Liver (tissue), 9 donors: Measurements from ENCODE around the gene LAMTOR1. TPM values are rescaled to one million over a fixed set of nuclear protein-coding genes. Genes with fewer than 3 reads are reported as not detected.

Experiments
- DNase-seq: peaks from one replicate; pipeline ENCODE4 v3.0.0-alpha.2; 2017; ENCODE audit warnings: low spot score
- H3K27ac ChIP-seq, 2 donors: one replicate each; pipeline ENCODE4 v1.7.0; 2013; ENCODE audit warnings: inconsistent platforms in 2 of 2, low read length in 2 of 2, control low read depth in 1 of 2, low read depth in 1 of 2, mild to moderate bottlenecking in 1 of 2
- H3K27me3 ChIP-seq, 4 donors: one replicate each; pipeline versions ENCODE4 v1.6.1 to v1.7.0; 2013; ENCODE audit warnings: low read length in 3 of 4, inconsistent platforms in 1 of 4, mild to moderate bottlenecking in 1 of 4, moderate library complexity in 1 of 4; ENCODE audit not compliant: control insufficient read depth in 4 of 4, insufficient read depth in 4 of 4
- H3K36me3 ChIP-seq, 4 donors: one replicate each; pipeline versions ENCODE4 v1.6.1 to v1.7.0; 2013; ENCODE audit warnings: low read length in 3 of 4, mild to moderate bottlenecking in 3 of 4, low read depth in 1 of 4, moderate library complexity in 1 of 4; ENCODE audit not compliant: control insufficient read depth in 4 of 4, insufficient read depth in 3 of 4
- H3K4me1 ChIP-seq, 4 donors: one replicate each; pipeline versions ENCODE4 v1.6.1 to v1.7.0; 2013; ENCODE audit warnings: low read length in 3 of 4, mild to moderate bottlenecking in 3 of 4, moderate library complexity in 1 of 4; ENCODE audit not compliant: control insufficient read depth in 4 of 4, insufficient read depth in 4 of 4
- H3K4me3 ChIP-seq, 3 donors: one replicate each; pipeline versions ENCODE4 v1.6.1 to v1.7.0; 2013; ENCODE audit warnings: low read length in 3 of 3, control low read depth in 1 of 3, low read depth in 1 of 3, mild to moderate bottlenecking in 1 of 3
- H3K9ac ChIP-seq, 2 donors: one replicate each; pipeline ENCODE4 v1.7.0; 2013; ENCODE audit warnings: low read length in 2 of 2, mild to moderate bottlenecking in 2 of 2, moderate library complexity in 2 of 2, control low read depth in 1 of 2, low read depth in 1 of 2
- H3K9me3 ChIP-seq, 4 donors: one replicate each; pipeline versions ENCODE4 v1.6.1 to v1.7.0; 2013; ENCODE audit warnings: low read length in 3 of 4; ENCODE audit not compliant: control insufficient read depth in 4 of 4
- CTCF ChIP-seq: fragments of 150-350 bp; IDR thresholded peaks from 2 replicates; pipeline ENCODE4 v1.5.1; 2017; ENCODE audit warnings: improper control_type of control experiment, low read depth, low read length; ENCODE audit not compliant: missing input control
- EGR1 ChIP-seq, 2 donors: IDR thresholded peaks; 2 replicates each; pipeline ENCODE4 v1.6.1; 2016 to 2018; ENCODE audit warnings: antibody characterized with exemption in 2 of 2, low read depth in 2 of 2
- FOXA1 ChIP-seq: IDR thresholded peaks from 2 replicates; pipeline ENCODE4 v1.6.1; 2016; ENCODE audit warnings: antibody characterized with exemption
- FOXA2 ChIP-seq: IDR thresholded peaks from 2 replicates; pipeline ENCODE4 v1.6.1; 2016; ENCODE audit warnings: antibody characterized with exemption
- GABPA ChIP-seq, 2 donors: IDR thresholded peaks in 1 of 2; conservative IDR thresholded peaks in 1 of 2; 2 replicates each; pipeline ENCODE4 v1.6.1; 2016; ENCODE audit warnings: antibody characterized with exemption in 2 of 2, mild to moderate bottlenecking in 1 of 2, moderate library complexity in 1 of 2
- HNF4A ChIP-seq, 2 donors: conservative IDR thresholded peaks; 2 replicates each; pipeline ENCODE4 v1.6.1; 2016; ENCODE audit warnings: antibody characterized with exemption in 2 of 2, mild to moderate bottlenecking in 2 of 2
- HNF4G ChIP-seq: IDR thresholded peaks from 2 replicates; pipeline ENCODE4 v1.6.1; 2016; ENCODE audit warnings: antibody characterized with exemption
- JUND ChIP-seq, 2 donors: IDR thresholded peaks; 2 replicates each; pipeline ENCODE4 v1.6.1; 2016; ENCODE audit warnings: antibody characterized with exemption in 2 of 2
- MAX ChIP-seq: IDR thresholded peaks from 2 replicates; pipeline ENCODE4 v1.6.1; 2016; ENCODE audit warnings: antibody characterized with exemption
- NR2F2 ChIP-seq: IDR thresholded peaks from 2 replicates; pipeline ENCODE4 v1.6.1; 2016; ENCODE audit warnings: antibody characterized with exemption
- RAD21 ChIP-seq, 2 donors: IDR thresholded peaks; 2 replicates each; pipeline ENCODE4 v1.6.1; 2016; ENCODE audit warnings: antibody characterized with exemption in 2 of 2, mild to moderate bottlenecking in 2 of 2
- REST ChIP-seq: IDR thresholded peaks from 2 replicates; pipeline ENCODE4 v1.6.1; 2016; ENCODE audit warnings: antibody characterized with exemption, mild to moderate bottlenecking
- RXRA ChIP-seq, 2 donors: IDR thresholded peaks; 2 replicates each; pipeline ENCODE4 v1.6.1; 2017 to 2018; ENCODE audit warnings: antibody characterized with exemption in 2 of 2, mild to moderate bottlenecking in 1 of 2
- SP1 ChIP-seq: IDR thresholded peaks from 2 replicates; pipeline ENCODE4 v1.6.1; 2018; ENCODE audit warnings: antibody characterized with exemption, mild to moderate bottlenecking
- TAF1 ChIP-seq: conservative IDR thresholded peaks from 2 replicates; pipeline ENCODE4 v1.6.1; 2016; ENCODE audit warnings: antibody characterized with exemption, mild to moderate bottlenecking
- YY1 ChIP-seq: IDR thresholded peaks from 2 replicates; pipeline ENCODE4 v1.6.1; 2016; ENCODE audit warnings: antibody characterized with exemption, mild to moderate bottlenecking
- ZBTB33 ChIP-seq: IDR thresholded peaks from 2 replicates; pipeline ENCODE4 v1.6.1; 2016; ENCODE audit warnings: antibody characterized with exemption
- WGBS: extraction: QIAGEN DNeasy Blood & Tissue Kit; methylation state at CpG from one replicate; pipeline ENCODE4 v1.1.7; 2013; 5-methylcytosine and 5-hydroxymethylcytosine counted together
- polyA plus RNA-seq, 2 donors: library from polyadenylated mRNA; stranded (reverse) in 1 of 2; unstranded in 1 of 2; fragments of 200-250 nt in 1 of 2; fragments of >200 nt in 1 of 2; fragmentation: Nextera tagmentation in 1 of 2; extraction: Ambion mirVana in 1 of 2; gene quantifications; one replicate each; pipeline versions ENCODE4 v1.2.1 to v1.2.3, GENCODE V29; 2013 to 2015
- total RNA-seq, 2 donors: library from RNA; depleted of rRNA; stranded (reverse); fragments of >200 nt; gene quantifications; one replicate each; pipeline ENCODE4 v1.2.3, GENCODE V29; 2014
- donor health status: healthy.
- donor health status: healthy.
- donor health status: healthy.
- donor health status: healthy.
- donor health status: healthy.

LAMTOR1 gene
- total and polyA plus RNA-seq, 4 donors, result 30.5 to 74.0 (median 58.6) TPM

- no peaks in the 10 kb centered on the region for H3K36me3 ChIP-seq
- no peak overlapping the region for H3K9ac ChIP-seq
- WGBS, result 69% methylated on average over 3 of the region's 3 CpGs
- TF ChIP-seq RXRA (IDR thresholded peaks at IDR 0.05) (no peak), ZBTB33 (no peak), HNF4A (conservative IDR thresholded peaks at IDR 0.05) (no peak), REST (no peak), JUND (IDR thresholded peaks at IDR 0.05) (no peak), FOXA1 (no peak), SP1 (no peak), MAX (no peak), RAD21 (IDR thresholded peaks at IDR 0.05) (no peak), EGR1 (IDR thresholded peaks at IDR 0.05; ENCODE audit: low read depth in 2 of 2) (no peak), YY1 (no peak), TAF1 (no peak), NR2F2 (no peak), GABPA (IDR thresholded peaks at IDR 0.05 in 1 of 2, conservative IDR thresholded peaks at IDR 0.05 in 1 of 2) (no peak), FOXA2 (no peak), CTCF (no peak)
- DNase-seq, result no peak
- H3K27ac ChIP-seq, result no peak overlapping the region
- no peaks in the 10 kb centered on the region for H3K27me3 ChIP-seq
- H3K4me1 ChIP-seq, result no peaks in the 10 kb centered on the region
- H3K4me3 ChIP-seq, result no peak overlapping the region
- H3K9me3 ChIP-seq, result no peaks in the 10 kb centered on the region
These were observed 38.0 kb upstream of the LAMTOR1 start for GRCh38 chr11:72141066-72141465.

GRCh38 chr11:72140661-72141060, 37.6 kb upstream of the LAMTOR1 start:
- 95% methylated on average over 2 of the region's 2 CpGs for WGBS
- H3K4me1 ChIP-seq, result no peaks in the 10 kb centered on the region
- TF ChIP-seq EGR1 (IDR thresholded peaks at IDR 0.05; ENCODE audit: low read depth in 2 of 2) (no peak), RXRA (IDR thresholded peaks at IDR 0.05) (no peak), JUND (IDR thresholded peaks at IDR 0.05) (no peak), NR2F2 (no peak), ZBTB33 (no peak), HNF4G (no peak), FOXA1 (no peak), RAD21 (IDR thresholded peaks at IDR 0.05) (no peak)
- H3K9ac ChIP-seq, result no peak overlapping the region
- DNase-seq, result no peak
- H3K4me3 ChIP-seq, result no peak overlapping the region
- no peaks in the 10 kb centered on the region for H3K9me3 ChIP-seq
- H3K27ac ChIP-seq, result no peak overlapping the region
- H3K36me3 ChIP-seq, result no peaks in the 10 kb centered on the region
- no peaks in the 10 kb centered on the region for H3K27me3 ChIP-seq
